ENCODE results near the gene XPC.

Gene XPC

DNA sequence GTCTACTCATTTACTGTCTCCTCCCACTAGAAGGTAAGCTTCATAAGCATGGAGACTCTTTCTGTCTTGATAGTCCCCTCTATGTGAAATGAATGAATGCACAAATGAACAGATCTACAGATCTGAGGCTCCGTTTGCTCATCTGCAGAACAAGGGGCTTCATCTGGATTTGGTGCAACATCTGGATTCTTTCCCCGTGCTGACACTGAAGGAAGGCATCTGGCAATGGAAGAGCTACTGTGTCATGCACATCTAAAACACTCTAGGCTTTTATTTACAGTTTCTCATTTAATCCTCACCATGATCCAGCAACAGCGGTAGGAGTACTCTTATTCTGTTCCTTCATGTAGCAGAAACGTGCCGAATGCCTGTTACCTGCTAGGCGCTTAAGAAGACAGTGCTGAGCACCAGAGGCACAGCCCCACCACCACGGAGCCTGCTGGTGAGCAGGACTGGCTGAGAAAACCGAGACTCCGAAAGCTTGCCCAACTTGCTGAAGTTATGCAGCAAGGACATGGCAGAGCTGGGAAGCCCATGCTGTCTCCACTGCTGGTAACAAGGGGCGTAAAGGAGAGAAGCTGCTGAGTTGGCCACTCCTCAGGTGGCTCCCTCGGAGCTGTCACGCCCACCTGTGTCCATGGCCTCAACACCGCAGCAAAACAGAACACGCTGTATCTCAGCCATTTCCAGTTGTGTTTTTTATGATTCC lies 31.3 kb upstream of the XPC start:
- TF ChIP-seq SIN3A (IDR thresholded peaks at IDR 0.05; ENCODE audit: borderline replicate concordance, insufficient read depth, low read length): no peak
- no peak for TF ChIP-seq POLR2AphosphoS5 (IDR thresholded peaks at IDR 0.05; ENCODE audit: low read depth, low read length)
- TF ChIP-seq FOXP2 (optimal IDR thresholded peaks at IDR 0.05; ENCODE audit: borderline replicate concordance, extremely low read depth, extremely low read length, insufficient read depth): no peak
- no peak for TF ChIP-seq TAF1 (IDR thresholded peaks at IDR 0.05; ENCODE audit: borderline replicate concordance, insufficient read depth, low read length)
- no peak for TF ChIP-seq REST (IDR thresholded peaks at IDR 0.05; ENCODE audit: insufficient read depth in 1 of 2, low read depth in 2 of 2, low read length in 2 of 2)

- TF ChIP-seq TAF1 (IDR thresholded peaks at IDR 0.05; ENCODE audit: borderline replicate concordance, insufficient read depth, low read length): no peak
- TF ChIP-seq FOXP2 (optimal IDR thresholded peaks at IDR 0.05; ENCODE audit: borderline replicate concordance, extremely low read depth, extremely low read length, insufficient read depth): no peak
- TF ChIP-seq REST (IDR thresholded peaks at IDR 0.05; ENCODE audit: insufficient read depth in 1 of 2, low read depth in 2 of 2, low read length in 2 of 2): no peak
- TF ChIP-seq SIN3A (IDR thresholded peaks at IDR 0.05; ENCODE audit: borderline replicate concordance, insufficient read depth, low read length): no peak
- TF ChIP-seq POLR2AphosphoS5 (IDR thresholded peaks at IDR 0.05; ENCODE audit: low read depth, low read length): no peak
These were observed 30.6 kb upstream of the XPC start for GRCh38 chr3:14208977-14209394.

- TF ChIP-seq TAF1 (IDR thresholded peaks at IDR 0.05; ENCODE audit: borderline replicate concordance, insufficient read depth, low read length): no peak
- TF ChIP-seq SIN3A (IDR thresholded peaks at IDR 0.05; ENCODE audit: borderline replicate concordance, insufficient read depth, low read length): no peak
- no peak for TF ChIP-seq FOXP2 (optimal IDR thresholded peaks at IDR 0.05; ENCODE audit: borderline replicate concordance, extremely low read depth, extremely low read length, insufficient read depth)
- TF ChIP-seq REST (IDR thresholded peaks at IDR 0.05; ENCODE audit: insufficient read depth in 1 of 2, low read depth in 2 of 2, low read length in 2 of 2): no peak
- TF ChIP-seq POLR2AphosphoS5 (IDR thresholded peaks at IDR 0.05; ENCODE audit: low read depth, low read length): no peak
These were observed 29.8 kb upstream of the XPC start for GRCh38 chr3:14208168-14208567.

- TF ChIP-seq REST (IDR thresholded peaks at IDR 0.05; ENCODE audit: insufficient read depth in 1 of 2, low read depth in 2 of 2, low read length in 2 of 2) (no peak), SIN3A (IDR thresholded peaks at IDR 0.05; ENCODE audit: borderline replicate concordance, insufficient read depth, low read length) (no peak), TAF1 (IDR thresholded peaks at IDR 0.05; ENCODE audit: borderline replicate concordance, insufficient read depth, low read length) (no peak), POLR2AphosphoS5 (IDR thresholded peaks at IDR 0.05; ENCODE audit: low read depth, low read length) (no peak), FOXP2 (optimal IDR thresholded peaks at IDR 0.05; ENCODE audit: borderline replicate concordance, extremely low read depth, extremely low read length, insufficient read depth) (no peak)
These were observed 28.3 kb upstream of the XPC start for GRCh38 chr3:14206548-14207177.
